ENCODE results near the gene STXBP1. TPM values are rescaled to one million over a fixed set of nuclear protein-coding genes. Genes with fewer than 3 reads are reported as not detected.

The STXBP1 gene
- total and polyA plus RNA-seq, 9 of the 15 experiments (the other 6 are each of a cell fraction or from before 2014, with no cell fraction given) = 4.6 to 35.1 (median 9.7) TPM

DNA sequence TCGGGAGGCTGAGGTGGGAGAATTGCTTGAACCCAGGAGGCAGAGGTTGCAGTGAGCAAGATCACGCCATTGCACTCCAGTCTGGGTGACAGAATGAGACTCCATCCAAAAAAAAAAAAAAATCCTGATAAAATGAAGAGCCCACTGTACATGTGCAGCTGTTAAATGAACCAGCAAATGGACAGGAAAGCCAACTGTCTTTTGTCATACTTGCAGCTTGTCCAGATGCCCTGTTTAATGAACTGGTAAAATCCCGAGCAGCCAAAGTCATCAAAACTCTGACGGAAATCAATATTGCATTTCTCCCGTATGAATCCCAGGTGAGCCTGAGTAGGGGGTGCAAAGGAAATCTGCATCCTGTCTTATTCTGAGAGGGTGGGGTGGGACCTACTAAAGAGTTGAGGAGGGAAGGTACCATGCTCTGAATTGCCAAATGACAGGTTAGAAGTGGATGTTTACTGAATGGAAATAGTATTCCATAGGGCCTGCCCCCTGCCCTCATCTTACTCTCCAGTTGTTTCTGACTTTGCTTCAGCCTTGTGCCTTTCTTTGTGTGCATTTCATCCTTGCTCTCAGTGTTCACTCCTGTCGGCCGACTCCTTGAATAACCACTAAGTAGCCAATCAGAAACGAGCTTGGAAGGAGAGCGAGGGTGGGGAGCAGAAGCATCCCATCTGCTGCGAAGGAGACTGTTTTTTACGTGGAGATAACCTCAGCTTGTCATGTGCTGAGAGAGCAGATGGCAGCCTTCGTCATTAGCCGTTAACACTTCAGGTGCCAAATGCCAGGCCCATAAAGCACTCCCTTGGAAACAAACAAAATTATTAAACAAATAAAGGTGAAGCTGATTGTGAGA lies 49.0 kb downstream of the STXBP1 start (continued):
- TF ChIP-seq ZNF347 (CRISPR knock-in tag; IDR thresholded peaks at IDR 0.05; ENCODE audit: low read depth) = no peak
- TF ChIP-seq TAF15 (IDR thresholded peaks at IDR 0.05; ENCODE audit: low read depth, low read length) = no peak
- TF ChIP-seq, protein P1, sequence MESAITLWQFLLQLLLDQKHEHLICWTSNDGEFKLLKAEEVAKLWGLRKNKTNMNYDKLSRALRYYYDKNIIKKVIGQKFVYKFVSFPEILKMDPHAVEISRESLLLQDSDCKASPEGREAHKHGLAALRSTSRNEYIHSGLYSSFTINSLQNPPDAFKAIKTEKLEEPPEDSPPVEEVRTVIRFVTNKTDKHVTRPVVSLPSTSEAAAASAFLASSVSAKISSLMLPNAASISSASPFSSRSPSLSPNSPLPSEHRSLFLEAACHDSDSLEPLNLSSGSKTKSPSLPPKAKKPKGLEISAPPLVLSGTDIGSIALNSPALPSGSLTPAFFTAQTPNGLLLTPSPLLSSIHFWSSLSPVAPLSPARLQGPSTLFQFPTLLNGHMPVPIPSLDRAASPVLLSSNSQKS (CRISPR knock-in tag; IDR thresholded peaks at IDR 0.05) = no peak
- TF ChIP-seq BMI1 (IDR thresholded peaks at IDR 0.05; ENCODE audit: low read length) = no peak
- TF ChIP-seq POU5F1 (IDR thresholded peaks at IDR 0.05; ENCODE audit: borderline replicate concordance, low read depth, low read length, partially characterized antibody) = no peak
- TF ChIP-seq, protein P2, sequence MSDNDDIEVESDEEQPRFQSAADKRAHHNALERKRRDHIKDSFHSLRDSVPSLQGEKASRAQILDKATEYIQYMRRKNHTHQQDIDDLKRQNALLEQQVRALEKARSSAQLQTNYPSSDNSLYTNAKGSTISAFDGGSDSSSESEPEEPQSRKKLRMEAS (CRISPR knock-in tag; IDR thresholded peaks at IDR 0.05) = no peak
- TF ChIP-seq MTA1 (IDR thresholded peaks at IDR 0.05; ENCODE audit: borderline replicate concordance) = no peak
- no peak for TF ChIP-seq CREBBP (IDR thresholded peaks at IDR 0.05; ENCODE audit: low read depth, low read length)
- TF ChIP-seq, protein P3, sequence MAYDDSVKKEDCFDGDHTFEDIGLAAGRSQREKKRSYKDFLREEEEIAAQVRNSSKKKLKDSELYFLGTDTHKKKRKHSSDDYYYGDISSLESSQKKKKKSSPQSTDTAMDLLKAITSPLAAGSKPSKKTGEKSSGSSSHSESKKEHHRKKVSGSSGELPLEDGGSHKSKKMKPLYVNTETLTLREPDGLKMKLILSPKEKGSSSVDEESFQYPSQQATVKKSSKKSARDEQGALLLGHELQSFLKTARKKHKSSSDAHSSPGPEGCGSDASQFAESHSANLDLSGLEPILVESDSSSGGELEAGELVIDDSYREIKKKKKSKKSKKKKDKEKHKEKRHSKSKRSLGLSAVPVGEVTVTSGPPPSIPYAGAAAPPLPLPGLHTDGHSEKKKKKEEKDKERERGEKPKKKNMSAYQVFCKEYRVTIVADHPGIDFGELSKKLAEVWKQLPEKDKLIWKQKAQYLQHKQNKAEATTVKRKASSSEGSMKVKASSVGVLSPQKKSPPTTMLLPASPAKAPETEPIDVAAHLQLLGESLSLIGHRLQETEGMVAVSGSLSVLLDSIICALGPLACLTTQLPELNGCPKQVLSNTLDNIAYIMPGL (CRISPR knock-in tag; IDR thresholded peaks at IDR 0.05) = no peak

Measured in K562 (cell line).